Neural progenitor cell (in vitro differentiated cells): ENCODE results near the gene PAEP.

Experiments used
- CTCF ChIP-seq: fragments of 200-600 bp; sonication (generic); IDR thresholded peaks from 2 replicates; pipeline ENCODE4 v1.5.1; 2017; ENCODE audit warnings: antibody characterized with exemption, mild to moderate bottlenecking
- EZH2 ChIP-seq: fragments of 200-600 bp; sonication (generic); IDR thresholded peaks from 2 replicates; pipeline ENCODE4 v1.6.1; 2017; ENCODE audit warnings: antibody characterized with exemption, mild to moderate bottlenecking, moderate library complexity
- EZH2phosphoT487 ChIP-seq: fragments of 200-600 bp; sonication (generic); IDR thresholded peaks from 2 replicates; pipeline ENCODE4 v1.6.1; 2017; ENCODE audit warnings: antibody characterized with exemption

- TF ChIP-seq CTCF (no peak), EZH2 (no peak), EZH2phosphoT487 (no peak)
Observed at GRCh38 chr9:135520916-135521607, 40.5 kb upstream of the PAEP start, which contains the start of gene LCN1.
